ENCODE results near the gene CS. TPM values are rescaled to one million over a fixed set of nuclear protein-coding genes. Genes with fewer than 3 reads are reported as not detected.
"Not testable (repeated sequence)": the region's sequence is repeated elsewhere in the genome, so short reads cannot be mapped to it uniquely, and the experiment has no call there.

The CS gene
- total and polyA plus RNA-seq, 4 experiments from 2014 or later, result 73.1 to 136 (median 116) TPM

- Histone ChIP-seq H3K27ac (ENCODE audit: low read depth, low read length) (no peak overlapping the region), H3K4me3 (ENCODE audit: low read length in 2 of 2) (no peak overlapping the region), H3K9me3 (ENCODE audit: control insufficient read depth in 1 of 2, low read length in 2 of 2) (no peaks in the 10 kb centered on the region), H3K27me3 (ENCODE audit: insufficient read depth, low read length) (no peaks in the 10 kb centered on the region), H3K36me3 (ENCODE audit: insufficient read depth, low read length) (peaks cover 55% of the 10 kb centered on the region), H3K4me1 (ENCODE audit: insufficient read depth, low read length) (no peaks in the 10 kb centered on the region)
- H3K27ac Mint-ChIP-seq, result peak overlapping the region in 2 of 7 donors; percentile 32 to 49
- POLR2A ChIA-PET (ENCODE audit: partially characterized antibody), result interaction anchor here (1.4 kb wide), 1 partner anchor 14 kb away, joined by 3 read pairs; the partner anchor contains the start of gene IL23A
- H3K4me1 Mint-ChIP-seq, result peaks cover 0 to 5% (median 0%) of the 10 kb centered on the region in 4 donors
- H3K9me3 Mint-ChIP-seq, result no peaks in the 10 kb centered on the region
- H3K4me3 Mint-ChIP-seq, result no peak overlapping the region
- H3K36me3 Mint-ChIP-seq, result peaks cover 54 to 72% of the 10 kb centered on the region in 2 donors
- intact Hi-C loops (cut with micrococcal nuclease), result no loop called here
- H3K27me3 Mint-ChIP-seq, result no peaks in the 10 kb centered on the region
- no peak for DNase-seq
- CTCF ChIA-PET (ENCODE audit: partially characterized antibody), result interaction anchor here (1.1 kb wide), 1 partner anchor 10 kb away, joined by 3 read pairs; no protein-coding TSS in a partner anchor
Observed at GRCh38 chr12:56324206-56324605, 24.1 kb upstream of the CS start.

GRCh38 chr12:56321610-56322009 is 21.5 kb upstream of the CS start:
- H3K9me3 ChIP-seq (ENCODE audit: control insufficient read depth in 1 of 2, low read length in 2 of 2); H3K9me3 Mint-ChIP-seq; H3K4me1 ChIP-seq (ENCODE audit: insufficient read depth, low read length); H3K27ac Mint-ChIP-seq; H3K4me3 Mint-ChIP-seq; DNase-seq; H3K4me1 Mint-ChIP-seq; intact Hi-C loops (cut with micrococcal nuclease); POLR2A ChIA-PET (ENCODE audit: partially characterized antibody); H3K4me3 ChIP-seq (ENCODE audit: low read length in 2 of 2); H3K27ac ChIP-seq (ENCODE audit: low read depth, low read length); H3K27me3 Mint-ChIP-seq; H3K27me3 ChIP-seq (ENCODE audit: insufficient read depth, low read length): not testable (repeated sequence)
- CTCF ChIA-PET (ENCODE audit: partially characterized antibody), result interaction anchor here (0.7 kb wide), 2 partner anchors 237 to 965 kb away, joined by 3 read pairs; no protein-coding TSS in a partner anchor
- peaks cover 47 to 60% of the 10 kb centered on the region in 2 donors for H3K36me3 Mint-ChIP-seq
- H3K36me3 ChIP-seq (ENCODE audit: insufficient read depth, low read length), result peaks cover 53% of the 10 kb centered on the region

GRCh38 chr12:56321027-56321426 is 20.9 kb upstream of the CS start:
- DNase-seq, result no peak
- Histone ChIP-seq H3K27ac (ENCODE audit: low read depth, low read length) (no peak overlapping the region), H3K27me3 (ENCODE audit: insufficient read depth, low read length) (no peaks in the 10 kb centered on the region), H3K4me3 (ENCODE audit: low read length in 2 of 2) (no peak overlapping the region), H3K36me3 (ENCODE audit: insufficient read depth, low read length) (peaks cover 47% of the 10 kb centered on the region), H3K4me1 (ENCODE audit: insufficient read depth, low read length) (peaks cover 5% of the 10 kb centered on the region), H3K9me3 (ENCODE audit: control insufficient read depth in 1 of 2, low read length in 2 of 2) (no peaks in the 10 kb centered on the region)
- ChIA-PET CTCF (ENCODE audit: partially characterized antibody) (interaction anchor here (0.5 to 0.7 kb wide), 3 partner anchors 118 to 965 kb away, joined by 3 to 4 read pairs (median 3); no protein-coding TSS in a partner anchor), POLR2A (ENCODE audit: partially characterized antibody) (interaction anchor here (0.5 kb wide), 1 partner anchor 144 kb away, joined by 3 read pairs; no protein-coding TSS in a partner anchor)
- peaks cover 0 to 6% (median 2%) of the 10 kb centered on the region in 4 donors for H3K4me1 Mint-ChIP-seq
- no peaks in the 10 kb centered on the region for H3K9me3 Mint-ChIP-seq
- intact Hi-C loops (cut with micrococcal nuclease), result no loop called here
- no peak overlapping the region for H3K27ac Mint-ChIP-seq
- H3K36me3 Mint-ChIP-seq, result peaks cover 43 to 57% of the 10 kb centered on the region in 2 donors
- no peak overlapping the region for H3K4me3 Mint-ChIP-seq
- H3K27me3 Mint-ChIP-seq, result no peaks in the 10 kb centered on the region

- H3K27me3 ChIP-seq (ENCODE audit: insufficient read depth, low read length), result no peaks in the 10 kb centered on the region
- ChIA-PET CTCF (ENCODE audit: partially characterized antibody) (interaction anchor here (1.0 to 4.4 kb wide), 3 partner anchors 19 to 146 kb away, joined by 3 to 37 read pairs (median 6); partner anchors contain the start of gene TIMELESS), POLR2A (ENCODE audit: partially characterized antibody) (interaction anchor here (2.6 to 4.4 kb wide), 3 partner anchors 18 to 131 kb away, joined by 19 to 109 read pairs (median 59); partner anchors contain the start of genes IL23A, PAN2, STAT2 and TIMELESS)
- Mint-ChIP-seq H3K27me3 (no peaks in the 10 kb centered on the region), H3K36me3 (peaks cover 16 to 33% of the 10 kb centered on the region in 2 donors), H3K9me3 (no peaks in the 10 kb centered on the region), H3K27ac (peak overlapping the region in 6 of 7 donors; percentile 42 to 74 (median 54)), H3K4me3 (no peak overlapping the region), H3K4me1 (peaks cover 1 to 25% (median 13%) of the 10 kb centered on the region in 4 donors)
- no peak for DNase-seq
- H3K27ac ChIP-seq (ENCODE audit: low read depth, low read length), result no peak overlapping the region
- intact Hi-C loops (cut with micrococcal nuclease), result loop anchor here (2.0 kb wide), 1 partner anchor 199 kb away; the partner anchor contains the start of gene ZC3H10
- H3K9me3 ChIP-seq (ENCODE audit: control insufficient read depth in 1 of 2, low read length in 2 of 2), result no peaks in the 10 kb centered on the region
- H3K36me3 ChIP-seq (ENCODE audit: insufficient read depth, low read length), result peaks cover 15% of the 10 kb centered on the region
- peaks cover 18% of the 10 kb centered on the region for H3K4me1 ChIP-seq (ENCODE audit: insufficient read depth, low read length)
- H3K4me3 ChIP-seq (ENCODE audit: low read length in 2 of 2), result no peak overlapping the region
Observed at GRCh38 chr12:56317675-56318074, 17.5 kb upstream of the CS start.

GRCh38 chr12:56315622-56316473 is 15.7 kb upstream of the CS start, which contains the start of gene CNPY2:
Gene CNPY2 (minus strand): TSS chr12:56315988. CDS start chr12:56315217, 771 bp downstream.
- H3K4me1 Mint-ChIP-seq, result peaks cover 1 to 25% (median 13%) of the 10 kb centered on the region in 4 donors

GRCh38 chr12:56315249-56315621 is 15.1 kb upstream of the CS start:
- CTCF ChIA-PET (ENCODE audit: partially characterized antibody), result interaction anchor here (0.7 to 4.4 kb wide), 9 partner anchors 17 to 195 kb away, joined by 3 to 37 read pairs (median 6); partner anchors contain the start of genes IL23A, SMARCC2 and STAT2
- H3K36me3 Mint-ChIP-seq, result peaks cover 15 to 35% of the 10 kb centered on the region in 2 donors
- H3K9me3 Mint-ChIP-seq, result no peaks in the 10 kb centered on the region

More at GRCh38 chr12:56315622-56316473, 15.7 kb upstream of the CS start, which contains the start of gene CNPY2:
- DNase-seq, result peak; percentile 93 to 97 (median 95)
- Mint-ChIP-seq H3K9me3 (no peaks in the 10 kb centered on the region), H3K27me3 (no peaks in the 10 kb centered on the region), H3K4me3 (peak within 1 kb of the TSS; percentile 97 to 100 (median 98)), H3K27ac (peak within 1 kb of the TSS; percentile 98 to 100 (median 99)), H3K36me3 (peaks cover 10 to 30% of the 10 kb centered on the region in 2 donors)
- H3K27ac ChIP-seq (ENCODE audit: low read depth, low read length), result peak within 1 kb of the TSS; percentile 95
- intact Hi-C loops (cut with micrococcal nuclease), result loop anchor here (1.0 to 2.0 kb wide), 8 partner anchors 16 to 197 kb away; partner anchors contain the start of genes CS, IL23A, PAN2 and SPRYD4
- H3K36me3 ChIP-seq (ENCODE audit: insufficient read depth, low read length), result peaks cover 9% of the 10 kb centered on the region
- ChIA-PET CTCF (ENCODE audit: partially characterized antibody) (interaction anchor here (0.7 to 4.4 kb wide), 18 partner anchors 12 to 321 kb away, joined by 3 to 37 read pairs (median 4); partner anchors contain the start of genes IL23A, PAN2, SMARCC2 and SPRYD4), POLR2A (ENCODE audit: partially characterized antibody) (interaction anchor here (0.6 to 4.4 kb wide), 36 partner anchors 9 to 796 kb away, joined by 3 to 109 read pairs (median 5); partner anchors contain the start of genes ANKRD52, BLOC1S1, COQ10A and DGKA)
- no peaks in the 10 kb centered on the region for H3K27me3 ChIP-seq (ENCODE audit: insufficient read depth, low read length)
- H3K4me1 ChIP-seq (ENCODE audit: insufficient read depth, low read length), result peaks cover 18% of the 10 kb centered on the region
- H3K4me3 ChIP-seq (ENCODE audit: low read length in 2 of 2), result peak within 1 kb of the TSS; percentile 99 to 100
- H3K9me3 ChIP-seq (ENCODE audit: control insufficient read depth in 1 of 2, low read length in 2 of 2), result no peaks in the 10 kb centered on the region

More at GRCh38 chr12:56315249-56315621, 15.1 kb upstream of the CS start:
- POLR2A ChIA-PET (ENCODE audit: partially characterized antibody), result interaction anchor here (0.6 to 4.4 kb wide), 32 partner anchors 8 to 796 kb away, joined by 3 to 109 read pairs (median 5); partner anchors contain the start of genes ANKRD52, COQ10A, DNAJC14 and ESYT1
- peaks cover 1 to 25% (median 13%) of the 10 kb centered on the region in 4 donors for H3K4me1 Mint-ChIP-seq
- peak overlapping the region; percentile 98 to 100 (median 99) for H3K27ac Mint-ChIP-seq
- Histone ChIP-seq H3K4me1 (ENCODE audit: insufficient read depth, low read length) (peaks cover 18% of the 10 kb centered on the region), H3K9me3 (ENCODE audit: control insufficient read depth in 1 of 2, low read length in 2 of 2) (no peaks in the 10 kb centered on the region), H3K27ac (ENCODE audit: low read depth, low read length) (peak overlapping the region; percentile 95), H3K36me3 (ENCODE audit: insufficient read depth, low read length) (peaks cover 9% of the 10 kb centered on the region), H3K4me3 (ENCODE audit: low read length in 2 of 2) (peak overlapping the region; percentile 99 to 100), H3K27me3 (ENCODE audit: insufficient read depth, low read length) (no peaks in the 10 kb centered on the region)
- no peaks in the 10 kb centered on the region for H3K27me3 Mint-ChIP-seq
- intact Hi-C loops (cut with micrococcal nuclease), result no loop called here
- peak in 1 of 5 donors; percentile 5 for DNase-seq
- H3K4me3 Mint-ChIP-seq, result peak overlapping the region; percentile 97 to 100 (median 98)

Data from CD4-positive, alpha-beta memory T cell (primary cell).